Psoas muscle (tissue), 8 donors: ENCODE measurements around the gene SFXN3. TPM values are rescaled to one million over a fixed set of nuclear protein-coding genes. Genes with fewer than 3 reads are reported as not detected.
A peak's percentile ranks its signal among the peaks of the same experiment; 100 is the strongest.

Experiments
- ATAC-seq, 4 donors: fragments of 200-7000 bp; cut with Tn5 transposase; one replicate each; pipeline ENCODE4 v1.9.1; 2020; ENCODE audit warnings: moderate library complexity in 3 of 4, mild to moderate bottlenecking in 2 of 4
- DNase-seq, 2 donors: peaks; one replicate each; pipeline ENCODE4 v3.0.0-alpha.2; 2020
- H3K27ac ChIP-seq: fragments of 200-600 bp; one replicate; pipeline ENCODE4 v1.8.0; 2022
- H3K27me3 ChIP-seq, 3 donors: fragments of 200-600 bp in 1 of 3; one replicate each; pipeline versions ENCODE4 v1.6.1 to v1.8.0; 2013 to 2022; ENCODE audit warnings: low read length in 2 of 3, mild to moderate bottlenecking in 2 of 3, moderate library complexity in 1 of 3; ENCODE audit not compliant: insufficient read depth in 3 of 3
- H3K36me3 ChIP-seq, 2 donors: fragments of 200-600 bp in 1 of 2; one replicate each; pipeline versions ENCODE4 v1.6.1 to v1.8.0; 2013 to 2022; ENCODE audit warnings: low read depth in 1 of 2, mild to moderate bottlenecking in 1 of 2, moderate library complexity in 1 of 2; ENCODE audit not compliant: insufficient read depth in 1 of 2
- H3K4me1 ChIP-seq: fragments of 200-600 bp; one replicate; pipeline ENCODE4 v1.8.0; 2022
- H3K4me3 ChIP-seq: fragments of 200-600 bp; one replicate; pipeline ENCODE4 v1.8.0; 2022; ENCODE audit warnings: mild to moderate bottlenecking
- H3K9me3 ChIP-seq: fragments of 200-600 bp; one replicate; pipeline ENCODE4 v1.8.0; 2022
- WGBS, 3 donors: extraction: QIAGEN DNeasy Blood & Tissue Kit; methylation state at CpG; one replicate each; pipeline versions ENCODE4 v1.1.6 to v1.1.7; 2013; 5-methylcytosine and 5-hydroxymethylcytosine counted together
- intact Hi-C, 2 donors: fragments of 100-400 bp; cut with DNase I; formaldehyde crosslinking; loops; one replicate each; pipeline versions ENCODE4 v1.11.0 to v1.14.2; 2022
- polyA plus RNA-seq, 3 donors: library from polyadenylated mRNA; stranded (reverse); fragments of 200-250 nt; gene quantifications; one replicate each; pipeline ENCODE4 v1.2.3, GENCODE V29; 2013
- total RNA-seq, 4 donors: library from RNA; stranded (reverse); fragmentation: NEBNext Ultra II Directional in 2 of 4; extraction: Animal tissue kit (Norgen Biotek cat#: 25700) in 2 of 4; gene quantifications; one replicate each; pipeline versions ENCODE4 v1.2.1 to v1.2.4, GENCODE V29; 2021 to 2023
- TF ChIP-seq, protein P1 (sequence below): fragments of 200-600 bp; IDR thresholded peaks from one replicate; pipeline ENCODE4 v1.8.0; 2022; ENCODE audit warnings: antibody characterized with exemption
- donor health status: healthy with polysubstance abuse.
- donor health status: DM: no; HTN: no; CAD: no; lungs with moderate emphysema.
- donor health status: Bipolar disorder and iron deficiency.
- donor health status: healthy.
- donor health status: DM: yes; HTN: yes; CAD: no.
- donor health status: DM: no; HTN: no; CAD: no.
- donor health status: DM: no; HTN: no; CAD: no.
- donor health status: DM: yes; HTN: yes; CAD: no.

Gene SFXN3
- total and polyA plus RNA-seq, 7 donors = 3.2 to 7.0 (median 4.9) TPM

GRCh38 chr10:101063548-101064414 is 32.7 kb downstream of the SFXN3 start:
- ATAC-seq (no peak), DNase-seq (no peak)
- no peaks in the 10 kb centered on the region for H3K36me3 ChIP-seq
- H3K4me3 ChIP-seq = peak overlapping the region; percentile 97
- no peak overlapping the region for H3K27ac ChIP-seq
- H3K9me3 ChIP-seq = no peaks in the 10 kb centered on the region
- H3K4me1 ChIP-seq = peaks cover 41% of the 10 kb centered on the region
- 42 to 46% (median 45%) methylated on average over 15 of the region's 15 CpGs for WGBS, 3 donors
- intact Hi-C loops = no loop called here
- peaks cover 0 to 46% (median 0%) of the 10 kb centered on the region in 3 donors for H3K27me3 ChIP-seq
- TF ChIP-seq, protein P1, sequence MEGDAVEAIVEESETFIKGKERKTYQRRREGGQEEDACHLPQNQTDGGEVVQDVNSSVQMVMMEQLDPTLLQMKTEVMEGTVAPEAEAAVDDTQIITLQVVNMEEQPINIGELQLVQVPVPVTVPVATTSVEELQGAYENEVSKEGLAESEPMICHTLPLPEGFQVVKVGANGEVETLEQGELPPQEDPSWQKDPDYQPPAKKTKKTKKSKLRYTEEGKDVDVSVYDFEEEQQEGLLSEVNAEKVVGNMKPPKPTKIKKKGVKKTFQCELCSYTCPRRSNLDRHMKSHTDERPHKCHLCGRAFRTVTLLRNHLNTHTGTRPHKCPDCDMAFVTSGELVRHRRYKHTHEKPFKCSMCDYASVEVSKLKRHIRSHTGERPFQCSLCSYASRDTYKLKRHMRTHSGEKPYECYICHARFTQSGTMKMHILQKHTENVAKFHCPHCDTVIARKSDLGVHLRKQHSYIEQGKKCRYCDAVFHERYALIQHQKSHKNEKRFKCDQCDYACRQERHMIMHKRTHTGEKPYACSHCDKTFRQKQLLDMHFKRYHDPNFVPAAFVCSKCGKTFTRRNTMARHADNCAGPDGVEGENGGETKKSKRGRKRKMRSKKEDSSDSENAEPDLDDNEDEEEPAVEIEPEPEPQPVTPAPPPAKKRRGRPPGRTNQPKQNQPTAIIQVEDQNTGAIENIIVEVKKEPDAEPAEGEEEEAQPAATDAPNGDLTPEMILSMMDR = no peak

- intact Hi-C loops = no loop called here
- H3K27me3 ChIP-seq = peaks cover 0 to 46% (median 0%) of the 10 kb centered on the region in 3 donors
- TF ChIP-seq, protein P1 = no peak
- no peak overlapping the region for H3K4me3 ChIP-seq
- ATAC-seq = no peak
- H3K36me3 ChIP-seq = no peaks in the 10 kb centered on the region
- no peak for DNase-seq
- no peak overlapping the region for H3K27ac ChIP-seq
- peaks cover 41% of the 10 kb centered on the region for H3K4me1 ChIP-seq
- no peaks in the 10 kb centered on the region for H3K9me3 ChIP-seq
- 87 to 92% (median 91%) methylated on average over 9 of the region's 9 CpGs for WGBS, 3 donors
Observed at GRCh38 chr10:101064415-101065030, 33.5 kb downstream of the SFXN3 start.

- Histone ChIP-seq H3K4me3 (peak overlapping the region; percentile 64), H3K27me3 (peaks cover 0 to 46% (median 0%) of the 10 kb centered on the region in 3 donors), H3K4me1 (peaks cover 33% of the 10 kb centered on the region), H3K27ac (no peak overlapping the region), H3K36me3 (no peaks in the 10 kb centered on the region), H3K9me3 (no peaks in the 10 kb centered on the region)
- TF ChIP-seq, protein P1 = no peak
- 75% methylated on average over 3 of the region's 3 CpGs for WGBS, 3 donors
- intact Hi-C loops = loop anchor here in 1 of 2 donors (2.0 kb wide), 1 partner anchor 25 kb away; no protein-coding TSS in a partner anchor
- no peak for ATAC-seq
- no peak for DNase-seq
Observed at GRCh38 chr10:101065481-101066145, 34.6 kb downstream of the SFXN3 start.

- peaks cover 33% of the 10 kb centered on the region for H3K4me1 ChIP-seq
- intact Hi-C loops = loop anchor here in 1 of 2 donors (2.0 kb wide), 1 partner anchor 26 kb away; no protein-coding TSS in a partner anchor
- DNase-seq (peak; percentile 73 to 84), ATAC-seq (peak; percentile 38 to 60 (median 52))
- H3K27ac ChIP-seq = no peak overlapping the region
- H3K36me3 ChIP-seq = no peaks in the 10 kb centered on the region
- TF ChIP-seq, protein P1 = peak; percentile 38
- peak overlapping the region; percentile 64 for H3K4me3 ChIP-seq
- H3K9me3 ChIP-seq = no peaks in the 10 kb centered on the region
- 3 to 4% (median 4%) methylated on average over 38 to 49 of the region's 49 CpGs for WGBS, 3 donors
- H3K27me3 ChIP-seq = peaks cover 0 to 46% (median 0%) of the 10 kb centered on the region in 3 donors
Observed at GRCh38 chr10:101066146-101066895, 35.3 kb downstream of the SFXN3 start.
